Duodenal mucosa (tissue), 2 donors: ENCODE measurements around the gene LSP1.

ENCODE experiments used
- H3K27ac ChIP-seq: one replicate; pipeline ENCODE4 v1.7.0; 2013; ENCODE audit warnings: low read depth, low read length
- H3K27me3 ChIP-seq, 2 donors: one replicate each; pipeline ENCODE4 v1.7.0; 2013; ENCODE audit warnings: low read length in 2 of 2, control low read depth in 1 of 2; ENCODE audit not compliant: insufficient read depth in 2 of 2, control insufficient read depth in 1 of 2
- H3K36me3 ChIP-seq, 2 donors: one replicate each; pipeline ENCODE4 v1.7.0; 2013; ENCODE audit warnings: low read length in 2 of 2, control low read depth in 1 of 2; ENCODE audit not compliant: insufficient read depth in 2 of 2, control insufficient read depth in 1 of 2
- H3K4me1 ChIP-seq, 2 donors: one replicate each; pipeline ENCODE4 v1.7.0; 2013; ENCODE audit warnings: low read length in 2 of 2, control low read depth in 1 of 2; ENCODE audit not compliant: insufficient read depth in 2 of 2, control insufficient read depth in 1 of 2
- H3K4me3 ChIP-seq, 2 donors: one replicate each; pipeline ENCODE4 v1.7.0; 2013; ENCODE audit warnings: low read length in 2 of 2, low read depth in 1 of 2
- H3K9ac ChIP-seq, 2 donors: one replicate each; pipeline ENCODE4 v1.7.0; 2013; ENCODE audit warnings: low read length in 2 of 2, low read depth in 1 of 2
- H3K9me3 ChIP-seq, 2 donors: one replicate each; pipeline ENCODE4 v1.7.0; 2013; ENCODE audit warnings: low read length in 2 of 2, control low read depth in 1 of 2; ENCODE audit not compliant: control insufficient read depth in 1 of 2

The LSP1 gene

GRCh38 chr11:1851468-1852180 is 1.3 kb upstream of the LSP1 start:
- Histone ChIP-seq H3K27me3 (no peaks in the 10 kb centered on the region), H3K36me3 (no peaks in the 10 kb centered on the region), H3K4me1 (peaks cover 17 to 30% of the 10 kb centered on the region in 2 donors), H3K9me3 (no peaks in the 10 kb centered on the region), H3K4me3 (no peak overlapping the region), H3K27ac (no peak overlapping the region), H3K9ac (no peak overlapping the region)

GRCh38 chr11:1852271-1852876 is 510 bp upstream of the LSP1 start:
- no peaks in the 10 kb centered on the region for H3K27me3 ChIP-seq
- peaks cover 17 to 30% of the 10 kb centered on the region in 2 donors for H3K4me1 ChIP-seq
- H3K27ac ChIP-seq: peak overlapping the region; percentile 62
- no peaks in the 10 kb centered on the region for H3K36me3 ChIP-seq
- no peaks in the 10 kb centered on the region for H3K9me3 ChIP-seq
- peak overlapping the region; percentile 25 to 61 for H3K9ac ChIP-seq
- peak overlapping the region in 1 of 2 donors; percentile 21 for H3K4me3 ChIP-seq

GRCh38 chr11:1853376-1854131 is 670 bp downstream of the LSP1 start:
- Histone ChIP-seq H3K27me3 (no peaks in the 10 kb centered on the region), H3K4me1 (peaks cover 17 to 30% of the 10 kb centered on the region in 2 donors), H3K27ac (peak overlapping the region; percentile 20), H3K36me3 (no peaks in the 10 kb centered on the region), H3K9ac (peak overlapping the region; percentile 51 to 59), H3K9me3 (no peaks in the 10 kb centered on the region), H3K4me3 (peak overlapping the region; percentile 61 to 68)

GRCh38 chr11:1854132-1854948 is 1.5 kb downstream of the LSP1 start:
- no peak overlapping the region for H3K27ac ChIP-seq
- H3K27me3 ChIP-seq: no peaks in the 10 kb centered on the region
- H3K4me3 ChIP-seq: peak overlapping the region; percentile 61 to 68
- no peaks in the 10 kb centered on the region for H3K9me3 ChIP-seq
- peak overlapping the region; percentile 51 to 59 for H3K9ac ChIP-seq
- no peaks in the 10 kb centered on the region for H3K36me3 ChIP-seq
- H3K4me1 ChIP-seq: peaks cover 17 to 30% of the 10 kb centered on the region in 2 donors

GRCh38 chr11:1854949-1855885 is 2.3 kb downstream of the LSP1 start:
- no peaks in the 10 kb centered on the region for H3K27me3 ChIP-seq
- H3K9ac ChIP-seq: no peak overlapping the region
- no peak overlapping the region for H3K27ac ChIP-seq
- peaks cover 17 to 21% of the 10 kb centered on the region in 2 donors for H3K4me1 ChIP-seq
- peak overlapping the region; percentile 8 to 68 for H3K4me3 ChIP-seq
- H3K9me3 ChIP-seq: no peaks in the 10 kb centered on the region
- H3K36me3 ChIP-seq: no peaks in the 10 kb centered on the region

GRCh38 chr11:1855886-1856265 is 3.0 kb downstream of the LSP1 start:
- Histone ChIP-seq H3K4me1 (peaks cover 13 to 19% of the 10 kb centered on the region in 2 donors), H3K27me3 (no peaks in the 10 kb centered on the region), H3K9ac (no peak overlapping the region), H3K4me3 (no peak overlapping the region), H3K9me3 (no peaks in the 10 kb centered on the region), H3K27ac (no peak overlapping the region), H3K36me3 (no peaks in the 10 kb centered on the region)

GRCh38 chr11:1856306-1857005 is 3.6 kb downstream of the LSP1 start:
- no peaks in the 10 kb centered on the region for H3K9me3 ChIP-seq
- H3K36me3 ChIP-seq: no peaks in the 10 kb centered on the region
- H3K9ac ChIP-seq: no peak overlapping the region
- H3K4me1 ChIP-seq: peaks cover 11 to 17% of the 10 kb centered on the region in 2 donors
- no peak overlapping the region for H3K4me3 ChIP-seq
- H3K27me3 ChIP-seq: no peaks in the 10 kb centered on the region
- H3K27ac ChIP-seq: no peak overlapping the region

GRCh38 chr11:1857064-1857463 is 4.2 kb downstream of the LSP1 start:
- Histone ChIP-seq H3K36me3 (no peaks in the 10 kb centered on the region), H3K27me3 (no peaks in the 10 kb centered on the region), H3K4me1 (peaks cover 6 to 10% of the 10 kb centered on the region in 2 donors), H3K4me3 (no peak overlapping the region), H3K9ac (no peak overlapping the region), H3K27ac (no peak overlapping the region), H3K9me3 (no peaks in the 10 kb centered on the region)

GRCh38 chr11:1858154-1858553 is 5.3 kb downstream of the LSP1 start:
- Histone ChIP-seq H3K9ac (no peak overlapping the region), H3K9me3 (no peaks in the 10 kb centered on the region), H3K4me3 (no peak overlapping the region), H3K27ac (no peak overlapping the region), H3K36me3 (no peaks in the 10 kb centered on the region), H3K27me3 (no peaks in the 10 kb centered on the region), H3K4me1 (peaks cover 3 to 8% of the 10 kb centered on the region in 2 donors)
